ENCODE data around the gene MRPL23.

Gene MRPL23

DNA sequence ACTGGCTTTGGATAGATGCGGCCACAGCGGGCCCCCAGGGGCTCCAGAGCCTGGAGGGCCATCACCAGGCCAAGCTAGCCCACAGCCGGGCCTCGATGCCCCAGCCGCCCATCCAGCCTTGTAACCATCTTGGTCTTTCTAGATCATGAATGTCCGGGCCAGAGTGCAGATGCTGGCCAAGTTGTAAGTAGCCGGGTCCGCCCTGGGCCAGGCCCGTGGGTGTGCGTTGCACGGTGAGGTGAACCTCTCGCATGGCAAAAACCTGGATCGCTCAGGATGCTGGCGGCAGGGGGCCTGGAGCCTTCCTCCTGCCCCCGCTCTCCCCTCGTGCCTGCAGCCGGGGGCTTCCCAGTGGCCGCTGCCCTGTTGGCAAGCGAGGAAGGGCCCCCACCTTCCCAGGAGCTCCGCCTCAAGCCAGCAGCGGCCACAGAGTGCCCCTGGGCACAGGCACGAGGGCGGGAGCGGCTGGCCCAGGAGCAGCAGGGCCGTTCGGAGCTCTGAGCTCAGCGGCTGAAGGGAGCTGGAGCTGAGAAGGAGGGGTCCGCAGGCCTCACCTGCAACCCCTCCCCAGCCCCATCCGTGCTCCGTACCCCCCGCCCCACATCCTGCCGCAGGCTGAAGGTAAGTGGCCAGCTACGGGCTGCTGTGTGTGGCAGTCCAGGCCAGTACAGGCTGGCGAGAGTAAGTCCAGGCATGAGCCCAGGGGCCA is 10.9 kb upstream of the MRPL23 start:
- Histone ChIP-seq H3K27ac (ENCODE audit: low read depth, low read length) (no peak overlapping the region), H3K9me3 (ENCODE audit: control insufficient read depth, insufficient read depth, low read length) (no peaks in the 10 kb centered on the region), H3F3A (ENCODE audit: control insufficient read depth, insufficient read depth) (no peaks in the 10 kb centered on the region), H3K79me2 (ENCODE audit: control insufficient read depth, low read length) (no peaks in the 10 kb centered on the region), H3K4me2 (ENCODE audit: low read length) (no peak overlapping the region), H3K4me1 (ENCODE audit: control insufficient read depth, low read length) (no peaks in the 10 kb centered on the region), H4K20me1 (ENCODE audit: control insufficient read depth, insufficient read depth, low read depth, low read length) (no peaks in the 10 kb centered on the region), H3K4me3 (ENCODE audit: low read length) (no peak overlapping the region), H3K27me3 (ENCODE audit: control insufficient read depth, low read length) (no peaks in the 10 kb centered on the region), H3K9me2 (replicated peaks; ENCODE audit: control insufficient read depth, low read length) (no peaks in the 10 kb centered on the region), H3K36me3 (ENCODE audit: control insufficient read depth, low read length) (no peaks in the 10 kb centered on the region)
- TF ChIP-seq, protein P1, sequence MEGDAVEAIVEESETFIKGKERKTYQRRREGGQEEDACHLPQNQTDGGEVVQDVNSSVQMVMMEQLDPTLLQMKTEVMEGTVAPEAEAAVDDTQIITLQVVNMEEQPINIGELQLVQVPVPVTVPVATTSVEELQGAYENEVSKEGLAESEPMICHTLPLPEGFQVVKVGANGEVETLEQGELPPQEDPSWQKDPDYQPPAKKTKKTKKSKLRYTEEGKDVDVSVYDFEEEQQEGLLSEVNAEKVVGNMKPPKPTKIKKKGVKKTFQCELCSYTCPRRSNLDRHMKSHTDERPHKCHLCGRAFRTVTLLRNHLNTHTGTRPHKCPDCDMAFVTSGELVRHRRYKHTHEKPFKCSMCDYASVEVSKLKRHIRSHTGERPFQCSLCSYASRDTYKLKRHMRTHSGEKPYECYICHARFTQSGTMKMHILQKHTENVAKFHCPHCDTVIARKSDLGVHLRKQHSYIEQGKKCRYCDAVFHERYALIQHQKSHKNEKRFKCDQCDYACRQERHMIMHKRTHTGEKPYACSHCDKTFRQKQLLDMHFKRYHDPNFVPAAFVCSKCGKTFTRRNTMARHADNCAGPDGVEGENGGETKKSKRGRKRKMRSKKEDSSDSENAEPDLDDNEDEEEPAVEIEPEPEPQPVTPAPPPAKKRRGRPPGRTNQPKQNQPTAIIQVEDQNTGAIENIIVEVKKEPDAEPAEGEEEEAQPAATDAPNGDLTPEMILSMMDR (IDR thresholded peaks at IDR 0.05; ENCODE audit: low read depth, low read length, poor library complexity, severe bottlenecking) = no peak
- TF ChIP-seq EZH2phosphoT487 (IDR thresholded peaks at IDR 0.05; ENCODE audit: borderline replicate concordance, low read length) = no peak

DNA sequence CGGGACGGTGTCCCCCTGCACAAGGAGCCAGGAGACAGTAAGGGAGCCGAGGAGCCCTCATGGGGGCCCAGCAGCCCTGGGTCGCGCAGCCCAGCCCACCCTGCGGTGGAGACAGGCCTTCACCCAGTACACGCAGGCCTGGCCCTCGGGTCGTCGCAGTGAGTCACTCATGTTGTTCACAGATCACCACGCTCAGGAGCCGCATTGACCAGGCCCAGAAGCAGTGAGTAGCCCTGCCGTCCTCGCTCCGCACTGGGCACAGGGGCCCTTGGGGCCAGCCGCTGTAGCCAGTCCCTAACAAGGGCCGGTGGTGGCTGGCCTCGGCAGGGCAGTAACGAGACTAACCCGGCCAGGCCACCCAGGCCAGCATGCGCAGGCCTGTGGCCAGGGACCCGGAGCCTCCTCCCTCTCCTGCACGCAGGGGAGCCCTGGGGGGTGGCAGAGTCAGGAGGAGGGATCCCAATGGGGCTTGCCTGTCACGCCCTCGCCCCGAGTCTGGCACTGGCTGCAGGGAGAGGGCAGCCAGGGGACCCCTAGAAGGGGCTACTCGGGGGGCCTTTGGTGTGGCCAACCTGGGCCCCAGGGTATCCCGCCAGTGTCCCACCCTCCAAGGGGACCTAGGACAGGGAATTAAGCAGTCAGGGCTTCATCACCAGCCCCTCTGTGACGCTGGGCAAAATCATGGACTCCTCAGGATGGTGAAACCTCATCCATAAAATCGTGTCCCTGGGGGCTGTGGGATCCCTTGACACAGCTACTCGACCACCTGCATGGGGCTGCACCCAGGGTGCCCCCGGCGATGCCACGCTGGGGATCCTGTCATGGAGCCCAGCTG is 10.1 kb upstream of the MRPL23 start:
- H3K4me1 ChIP-seq (ENCODE audit: control insufficient read depth, low read length) = no peaks in the 10 kb centered on the region
- H3K4me3 ChIP-seq (ENCODE audit: low read length) = no peak overlapping the region
- H3K9me3 ChIP-seq (ENCODE audit: control insufficient read depth, insufficient read depth, low read length) = no peaks in the 10 kb centered on the region
- no peaks in the 10 kb centered on the region for H3K36me3 ChIP-seq (ENCODE audit: control insufficient read depth, low read length)
- TF ChIP-seq EZH2phosphoT487 (IDR thresholded peaks at IDR 0.05; ENCODE audit: borderline replicate concordance, low read length) = no peak
- TF ChIP-seq, protein P1 (IDR thresholded peaks at IDR 0.05; ENCODE audit: low read depth, low read length, poor library complexity, severe bottlenecking) = no peak
- H3F3A ChIP-seq (ENCODE audit: control insufficient read depth, insufficient read depth) = no peaks in the 10 kb centered on the region
- no peaks in the 10 kb centered on the region for H3K9me2 ChIP-seq (replicated peaks; ENCODE audit: control insufficient read depth, low read length)
- no peak overlapping the region for H3K4me2 ChIP-seq (ENCODE audit: low read length)
- H4K20me1 ChIP-seq (ENCODE audit: control insufficient read depth, insufficient read depth, low read depth, low read length) = no peaks in the 10 kb centered on the region
- no peak overlapping the region for H3K27ac ChIP-seq (ENCODE audit: low read depth, low read length)
- H3K79me2 ChIP-seq (ENCODE audit: control insufficient read depth, low read length) = no peaks in the 10 kb centered on the region
- H3K27me3 ChIP-seq (ENCODE audit: control insufficient read depth, low read length) = no peaks in the 10 kb centered on the region

DNA sequence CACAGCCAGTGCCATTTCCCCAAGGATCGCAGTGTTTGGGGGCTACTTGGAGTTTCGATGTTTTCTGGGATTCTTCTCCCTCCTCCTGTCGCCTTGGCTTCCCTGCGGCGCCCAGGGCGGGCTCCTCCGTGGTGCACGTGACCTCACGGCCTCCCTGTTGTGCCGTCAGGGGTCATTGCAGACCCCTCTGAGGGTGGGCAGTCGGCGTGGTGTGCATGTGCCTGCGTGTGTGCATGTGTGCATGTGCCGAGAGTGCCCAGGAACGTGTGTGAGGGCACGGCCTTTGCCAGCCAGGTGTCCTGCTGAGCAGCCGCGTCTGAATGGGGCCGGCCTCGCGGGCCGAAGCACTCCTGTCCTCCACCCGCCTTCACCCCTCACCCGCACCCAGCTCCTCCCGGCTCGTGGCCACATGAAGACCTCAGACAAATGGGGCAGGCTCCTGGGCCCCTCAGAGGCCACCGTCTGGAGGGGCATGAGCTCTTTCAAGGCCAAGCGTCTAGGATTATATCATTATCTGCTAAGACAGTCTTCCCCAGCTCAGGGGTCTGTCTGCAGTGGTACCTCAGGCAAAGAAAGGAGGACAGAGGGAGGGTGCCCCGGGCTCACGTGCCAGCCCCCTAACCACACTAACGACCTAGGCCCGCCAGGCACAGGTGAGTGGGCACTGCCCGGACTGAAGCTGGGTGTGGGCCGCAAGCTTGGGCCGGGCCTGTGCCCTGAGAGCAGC is 9.4 kb upstream of the MRPL23 start:
- H3K9me3 ChIP-seq (ENCODE audit: control insufficient read depth, insufficient read depth, low read length) = no peaks in the 10 kb centered on the region
- H3F3A ChIP-seq (ENCODE audit: control insufficient read depth, insufficient read depth) = no peaks in the 10 kb centered on the region
- H3K4me2 ChIP-seq (ENCODE audit: low read length) = no peak overlapping the region
- no peaks in the 10 kb centered on the region for H4K20me1 ChIP-seq (ENCODE audit: control insufficient read depth, insufficient read depth, low read depth, low read length)
- H3K4me1 ChIP-seq (ENCODE audit: control insufficient read depth, low read length) = no peaks in the 10 kb centered on the region
- no peaks in the 10 kb centered on the region for H3K79me2 ChIP-seq (ENCODE audit: control insufficient read depth, low read length)
- no peak overlapping the region for H3K27ac ChIP-seq (ENCODE audit: low read depth, low read length)
- H3K9me2 ChIP-seq (replicated peaks; ENCODE audit: control insufficient read depth, low read length) = no peaks in the 10 kb centered on the region
- H3K36me3 ChIP-seq (ENCODE audit: control insufficient read depth, low read length) = no peaks in the 10 kb centered on the region
- H3K27me3 ChIP-seq (ENCODE audit: control insufficient read depth, low read length) = no peaks in the 10 kb centered on the region
- no peak overlapping the region for H3K4me3 ChIP-seq (ENCODE audit: low read length)
- TF ChIP-seq EZH2phosphoT487 (IDR thresholded peaks at IDR 0.05; ENCODE audit: borderline replicate concordance, low read length) = no peak
- TF ChIP-seq, protein P1 (IDR thresholded peaks at IDR 0.05; ENCODE audit: low read depth, low read length, poor library complexity, severe bottlenecking) = no peak

All from DOHH2 (cell line).